NOMO-1 treated with dmso at 0.1 percent for 144 hours (cell line): Measurements from ENCODE around the gene AMDHD2.

Source experiments
- DNase-seq: peaks from one replicate; lab custom pipeline; 2025; ENCODE audit not compliant: unreplicated experiment; lab: John Stamatoyannopoulos, UW

AMDHD2 gene

DNA sequence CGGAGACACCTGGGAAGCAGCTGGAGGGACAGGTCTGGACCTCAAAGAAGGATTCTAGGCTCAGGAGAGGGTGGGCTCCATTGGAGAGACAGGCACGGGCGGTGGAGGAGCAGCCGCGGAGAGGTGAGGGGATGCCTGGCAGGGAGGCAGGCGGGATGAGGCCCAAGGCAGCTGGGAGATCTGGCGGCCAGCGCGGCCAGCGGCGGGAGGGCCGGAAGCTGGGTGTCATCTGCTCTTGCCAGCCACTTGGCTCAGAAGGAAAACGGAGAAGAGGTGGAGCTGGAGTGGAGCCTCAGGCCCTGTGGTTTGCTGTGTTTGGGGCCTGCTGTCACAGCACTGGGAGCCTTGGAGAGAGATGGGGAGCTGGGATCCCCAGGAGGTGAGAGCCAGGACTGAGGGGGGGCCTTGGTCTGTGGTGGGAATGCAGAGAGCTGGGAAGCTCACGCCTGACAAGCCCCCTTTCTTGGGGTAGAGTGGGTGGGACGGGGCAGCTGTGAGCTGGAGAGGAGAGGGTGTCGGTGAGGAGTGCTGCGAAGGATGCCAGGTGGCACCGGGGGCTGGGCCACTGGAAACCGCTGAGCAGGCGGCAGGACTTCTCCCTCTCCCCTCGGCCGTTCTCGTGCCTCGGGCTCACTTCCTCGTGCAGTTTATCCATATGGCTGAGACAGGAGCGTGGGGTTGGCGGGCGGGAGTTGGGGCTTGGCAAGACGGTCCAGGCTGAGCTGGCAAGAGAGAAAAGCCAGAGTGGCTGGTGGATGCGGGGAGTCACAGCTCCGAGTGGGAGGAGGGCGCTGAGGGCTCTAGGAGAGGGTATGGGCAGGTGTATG lies 37.2 kb upstream of the AMDHD2 start:
- DNase-seq: no peak

DNA sequence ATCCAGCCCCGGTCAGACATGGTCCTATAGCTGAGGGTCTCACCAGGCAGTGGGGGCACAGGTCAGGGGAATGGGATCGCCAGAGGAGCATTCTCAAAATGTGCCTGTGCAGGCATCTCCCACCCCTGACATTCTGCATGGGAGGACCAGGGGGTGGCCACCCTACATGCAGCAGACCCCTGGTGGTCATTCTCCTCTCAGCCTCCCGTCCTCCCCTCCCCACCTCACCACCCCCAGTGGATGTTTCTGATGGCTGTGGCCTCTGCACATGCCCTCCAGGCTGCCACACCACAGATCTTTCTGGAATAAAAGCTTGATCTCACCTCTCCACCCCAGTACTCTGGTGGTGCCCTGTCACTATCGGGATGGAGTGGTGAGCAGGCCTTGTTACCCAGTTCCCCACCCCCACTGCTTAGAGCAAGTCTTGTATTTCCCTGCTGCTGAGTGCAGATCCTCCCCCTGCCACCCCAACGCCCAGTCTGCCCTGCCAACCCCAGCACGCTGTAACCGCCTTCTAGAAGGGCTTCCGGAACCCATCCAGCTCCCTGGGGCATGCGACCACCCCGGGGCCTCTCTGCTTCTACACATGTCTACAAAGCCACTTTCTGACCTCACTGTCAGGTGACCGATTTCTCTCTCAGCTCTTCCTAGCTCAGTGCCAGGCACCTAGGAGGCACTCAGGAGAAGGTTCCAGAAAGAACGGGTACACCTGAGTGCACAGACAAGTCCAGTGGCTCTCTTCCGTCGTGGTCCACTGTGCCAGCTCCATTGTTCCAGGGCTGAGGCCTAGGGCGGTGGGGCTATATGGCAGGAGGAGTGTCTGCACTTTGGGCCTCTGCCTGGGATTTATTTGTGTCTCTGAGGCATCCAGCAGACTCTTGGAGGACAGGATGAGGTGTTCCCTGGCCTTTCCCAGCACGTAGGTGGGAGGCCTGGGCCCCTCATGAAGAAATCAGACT lies 36.0 kb upstream of the AMDHD2 start:
- no peak for DNase-seq

GRCh38 chr16:2484898-2485508 lies 35.2 kb upstream of the AMDHD2 start:
- DNase-seq: no peak

GRCh38 chr16:2485811-2486507 lies 34.2 kb upstream of the AMDHD2 start:
- DNase-seq: no peak

GRCh38 chr16:2486645-2487516 lies 33.3 kb upstream of the AMDHD2 start:
- DNase-seq: no peak

DNA sequence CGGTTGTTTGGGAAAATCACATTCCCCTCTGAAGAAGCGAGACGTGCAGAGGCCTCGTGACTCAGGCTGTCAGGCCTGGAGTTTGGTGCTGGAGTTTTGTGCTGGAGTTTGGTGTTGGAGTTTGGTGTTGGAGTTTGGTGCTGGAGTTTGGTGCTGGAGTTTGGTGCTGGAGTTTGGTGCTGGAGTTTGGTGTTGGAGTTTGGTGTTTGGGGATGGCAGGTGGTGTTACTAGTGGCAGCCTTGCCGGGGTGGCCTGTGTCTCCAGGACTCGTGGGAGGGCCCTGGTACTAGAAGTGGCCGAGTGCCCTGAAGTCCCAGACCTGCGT lies 32.7 kb upstream of the AMDHD2 start:
- no peak for DNase-seq

GRCh38 chr16:2487903-2488531 lies 32.2 kb upstream of the AMDHD2 start:
- DNase-seq: no peak

DNA sequence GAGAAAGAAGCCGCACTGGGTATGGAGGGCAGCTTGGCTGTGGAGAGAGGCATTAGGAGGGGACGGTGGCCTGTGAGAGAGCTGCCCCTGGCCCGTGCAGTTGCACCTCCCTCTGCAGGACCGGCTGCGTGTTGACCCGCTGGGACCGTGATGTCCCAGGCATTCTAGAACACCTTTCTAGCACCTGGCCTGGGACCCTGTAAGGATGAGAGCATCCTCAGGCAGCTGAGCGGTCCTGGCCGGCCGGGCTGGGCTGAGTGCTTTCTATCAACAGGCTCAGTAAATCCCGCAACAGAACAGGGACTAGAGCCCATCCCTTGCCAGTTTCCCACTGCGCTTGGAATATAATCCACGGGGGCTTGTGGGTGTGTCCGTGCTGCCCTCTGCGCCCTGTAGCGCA lies 30.6 kb upstream of the AMDHD2 start:
- no peak for DNase-seq

DNA sequence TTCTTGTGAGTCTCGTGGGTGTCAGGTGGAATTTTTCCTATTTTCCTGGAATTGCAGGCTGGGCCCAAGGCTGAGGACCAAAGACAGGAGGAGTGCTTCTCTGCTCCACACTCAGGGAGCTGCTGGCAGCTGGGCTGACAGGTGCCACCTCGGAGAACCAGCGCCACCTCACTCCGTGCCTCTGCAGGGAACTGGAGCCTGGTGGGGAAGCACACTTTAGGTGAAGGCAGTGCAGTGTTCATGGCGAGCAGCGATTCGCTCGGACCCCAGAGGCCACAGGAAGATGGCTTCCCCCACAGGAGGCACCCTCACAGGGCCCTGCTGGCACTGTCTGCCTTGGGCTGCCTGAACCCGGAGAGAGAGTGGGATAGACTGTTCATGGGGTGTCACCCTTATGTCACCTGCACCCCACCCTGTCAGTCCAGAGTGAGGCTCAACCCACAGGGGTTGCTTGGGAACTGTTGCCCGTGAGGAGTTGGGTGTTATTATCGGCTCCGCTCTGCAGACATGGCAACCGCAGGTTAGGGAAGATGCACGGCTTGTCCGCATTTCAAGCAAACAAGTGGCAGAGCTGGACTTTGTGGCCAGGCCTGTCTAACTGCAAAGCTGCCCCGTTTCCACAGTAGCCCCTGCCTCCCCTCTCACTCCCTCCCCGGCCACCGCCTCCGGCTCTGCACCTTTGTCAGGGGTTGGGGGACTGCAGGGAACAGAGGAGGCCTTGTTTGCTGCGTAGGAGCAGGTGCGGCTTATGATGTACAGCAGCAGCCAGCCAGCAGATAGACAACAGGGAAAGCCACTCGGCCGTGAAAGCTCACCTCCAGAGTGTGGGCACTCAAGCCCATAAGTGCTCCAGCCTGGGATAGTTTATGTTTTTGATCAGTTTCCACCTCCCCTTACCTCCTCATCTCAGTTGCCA lies 29.7 kb upstream of the AMDHD2 start:
- DNase-seq: no peak

GRCh38 chr16:2492292-2492691 lies 27.9 kb upstream of the AMDHD2 start:
- DNase-seq: no peak

DNA sequence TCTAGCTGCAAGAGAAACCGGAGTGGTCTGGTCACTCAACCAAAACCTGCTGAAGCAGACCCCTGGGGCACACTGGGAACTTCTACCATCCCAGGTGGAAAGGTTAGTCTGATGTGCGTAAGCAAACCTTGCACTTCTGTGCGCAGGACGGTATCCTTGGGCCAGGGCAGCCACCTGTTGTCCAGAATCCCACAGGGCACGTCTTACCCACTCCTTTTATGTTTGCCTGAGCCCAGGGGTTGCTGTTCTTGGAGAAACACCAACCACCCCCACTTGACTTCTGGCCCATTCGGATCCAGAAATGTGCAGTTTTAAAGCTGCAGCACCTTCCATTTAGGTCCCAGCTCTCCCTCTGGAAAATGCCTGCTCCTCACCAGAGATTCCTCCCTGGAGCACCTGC lies 26.6 kb upstream of the AMDHD2 start:
- no peak for DNase-seq

DNA sequence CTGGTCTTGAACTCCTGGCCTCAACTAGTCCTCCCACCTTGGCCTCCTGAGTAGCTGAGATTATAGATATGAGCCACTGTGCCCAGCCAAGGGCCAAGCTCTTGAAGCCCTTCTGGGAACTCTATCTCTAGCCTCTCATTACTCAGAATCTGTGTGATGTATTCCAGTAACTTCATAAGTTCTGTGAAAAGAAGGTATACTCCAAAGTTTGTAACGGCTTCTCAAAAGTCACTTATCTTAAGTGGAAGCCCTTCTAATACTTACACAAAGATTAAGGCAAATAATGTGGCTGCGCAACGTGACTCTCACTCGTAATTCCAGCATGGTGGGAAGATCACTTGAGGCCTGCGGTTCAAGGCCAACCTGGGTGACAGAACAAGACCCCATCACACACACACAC lies 25.6 kb upstream of the AMDHD2 start:
- no peak for DNase-seq

DNA sequence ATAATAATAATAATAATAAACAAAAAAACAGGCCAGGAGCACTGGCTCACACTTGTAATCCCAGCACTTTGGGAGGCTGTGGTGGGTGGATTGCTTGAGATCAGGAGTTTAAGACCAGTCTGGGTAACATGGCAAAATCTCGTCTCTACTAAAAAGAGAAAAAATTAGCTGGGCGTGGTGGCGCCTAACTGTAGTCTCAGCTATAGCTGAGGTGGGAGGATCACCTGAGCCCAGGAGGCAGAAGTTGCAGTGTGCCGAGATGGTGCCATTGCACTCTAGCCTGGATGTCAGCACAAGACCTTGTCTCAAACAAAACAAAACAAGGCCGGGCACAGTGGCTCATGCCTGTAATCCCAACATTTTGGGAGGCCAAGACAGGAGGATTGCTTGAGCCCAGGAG lies 25.1 kb upstream of the AMDHD2 start:
- no peak for DNase-seq

DNA sequence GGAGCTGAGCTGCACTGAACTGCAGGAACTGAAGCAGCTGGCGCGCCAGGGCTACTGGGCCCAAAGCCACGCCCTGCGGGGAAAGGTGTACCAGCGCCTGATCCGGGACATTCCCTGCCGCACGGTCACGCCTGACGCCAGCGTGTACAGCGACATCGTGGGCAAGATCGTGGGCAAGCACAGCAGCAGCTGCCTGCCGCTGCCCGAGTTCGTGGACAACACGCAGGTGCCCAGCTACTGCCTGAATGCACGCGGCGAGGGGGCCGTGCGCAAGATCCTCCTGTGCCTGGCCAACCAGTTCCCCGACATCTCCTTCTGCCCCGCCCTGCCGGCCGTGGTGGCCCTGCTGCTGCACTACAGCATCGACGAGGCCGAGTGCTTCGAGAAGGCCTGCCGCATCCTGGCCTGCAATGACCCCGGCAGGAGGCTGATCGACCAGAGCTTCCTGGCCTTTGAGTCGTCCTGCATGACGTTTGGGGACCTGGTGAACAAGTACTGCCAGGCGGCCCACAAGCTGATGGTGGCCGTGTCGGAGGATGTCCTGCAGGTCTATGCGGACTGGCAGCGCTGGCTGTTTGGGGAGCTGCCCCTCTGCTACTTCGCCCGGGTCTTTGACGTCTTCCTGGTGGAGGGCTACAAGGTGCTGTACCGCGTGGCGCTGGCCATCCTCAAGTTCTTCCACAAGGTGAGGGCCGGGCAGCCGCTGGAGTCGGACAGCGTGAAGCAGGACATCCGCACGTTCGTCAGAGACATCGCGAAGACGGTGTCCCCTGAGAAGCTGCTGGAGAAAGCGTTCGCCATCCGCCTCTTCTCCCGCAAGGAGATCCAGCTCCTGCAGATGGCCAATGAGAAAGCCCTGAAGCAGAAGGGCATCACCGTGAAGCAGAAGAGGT lies 23.7 kb upstream of the AMDHD2 start:
- no peak for DNase-seq

DNA sequence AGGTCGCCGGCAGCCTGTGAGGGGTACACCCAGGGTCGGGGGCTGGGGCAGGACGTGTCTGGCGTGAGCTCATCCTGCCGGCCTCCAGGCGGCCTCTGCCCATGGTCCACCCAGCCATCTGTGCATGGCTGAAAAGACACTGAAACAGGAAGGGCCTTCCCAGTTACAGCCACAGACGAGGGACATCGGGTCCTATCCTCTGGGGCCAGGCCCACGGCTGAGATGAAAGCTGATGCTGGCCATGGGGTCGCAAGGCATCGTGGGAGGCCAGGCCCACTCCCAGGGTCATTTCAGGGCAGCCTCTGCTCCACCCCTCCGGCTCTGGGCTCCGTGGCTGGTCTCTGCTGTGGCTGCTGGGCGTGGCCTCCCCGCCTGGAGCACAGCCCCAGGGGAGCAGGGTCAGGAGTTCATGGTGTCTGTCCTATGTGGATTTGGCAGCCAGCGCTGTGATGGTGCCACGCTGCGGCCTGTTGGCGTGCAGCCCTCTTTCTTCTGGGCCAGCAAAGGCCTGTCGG lies 23.0 kb upstream of the AMDHD2 start:
- no peak for DNase-seq

DNA sequence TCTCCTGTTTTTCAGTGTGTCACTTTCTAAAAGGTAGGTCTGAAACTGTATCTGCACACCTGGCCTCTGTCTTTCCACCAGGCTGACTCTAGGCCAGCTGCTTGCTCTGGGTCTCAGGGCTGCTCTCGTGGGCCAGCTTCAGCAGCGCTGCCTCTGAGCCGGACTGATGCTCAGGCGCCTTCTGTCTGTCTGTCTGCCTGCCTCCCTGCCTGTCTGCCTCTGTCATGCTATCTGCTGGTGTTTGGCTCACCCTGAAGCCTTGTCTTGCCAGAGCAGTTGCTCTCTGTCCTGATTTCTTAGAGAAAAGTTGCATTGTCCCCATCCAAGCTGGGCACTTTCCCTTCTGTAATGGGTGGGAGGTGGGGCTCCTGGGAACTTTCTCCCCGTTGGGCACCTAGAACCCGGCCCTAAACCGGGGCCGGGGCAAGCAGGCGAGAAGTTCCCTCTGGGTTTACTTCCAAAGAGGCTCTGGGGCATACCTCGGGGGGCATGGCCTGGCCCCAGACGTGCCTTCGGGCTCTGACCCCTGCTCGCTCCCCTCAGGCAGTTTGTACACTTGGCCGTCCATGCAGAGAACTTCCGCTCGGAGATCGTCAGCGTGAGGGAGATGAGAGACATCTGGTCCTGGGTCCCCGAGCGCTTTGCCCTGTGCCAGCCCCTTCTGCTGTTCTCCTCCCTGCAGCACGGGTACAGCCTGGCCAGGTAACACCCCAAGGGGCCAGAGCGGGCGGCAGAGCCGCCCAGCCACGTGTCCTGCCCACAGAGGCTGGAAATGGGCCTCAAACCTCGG lies 22.3 kb upstream of the AMDHD2 start:
- DNase-seq: no peak
